Activated T-cell treated with anti-CD3 and anti-CD28 coated beads, Interleukin-2, amount 50 U/mL, for 24 hours (primary cell): ENCODE measurements around the gene MIEF2.

ENCODE experiments used
- DNase-seq: peaks from one replicate; pipeline ENCODE4 v3.0.0-alpha.2; 2020
- H3K27ac Mint-ChIP-seq: 2 replicates; pipeline ENCODE4 v1.8.0; 2020; ENCODE audit warnings: mild to moderate bottlenecking, mixed read lengths
- H3K27me3 Mint-ChIP-seq: 2 replicates; pipeline ENCODE4 v1.8.0; 2020; ENCODE audit warnings: mixed read lengths
- H3K36me3 Mint-ChIP-seq: 2 replicates; pipeline ENCODE4 v1.8.0; 2020; ENCODE audit warnings: low read depth, mixed read lengths
- H3K4me1 Mint-ChIP-seq: 2 replicates; pipeline ENCODE4 v1.8.0; 2020; ENCODE audit warnings: low read depth, mixed read lengths
- H3K4me3 Mint-ChIP-seq: 2 replicates; pipeline ENCODE4 v1.8.0; 2020; ENCODE audit warnings: mild to moderate bottlenecking, moderate library complexity, mixed read lengths
- H3K9me3 Mint-ChIP-seq: 2 replicates; pipeline ENCODE4 v1.8.0; 2020; ENCODE audit warnings: mixed read lengths

Gene MIEF2

GRCh38 chr17:18257268-18257981, 3.0 kb upstream of the MIEF2 start:
- peaks cover 51% of the 10 kb centered on the region for H3K36me3 Mint-ChIP-seq
- peak; percentile 42 for DNase-seq
- peaks cover 42% of the 10 kb centered on the region for H3K4me1 Mint-ChIP-seq
- H3K9me3 Mint-ChIP-seq: no peaks in the 10 kb centered on the region
- H3K27ac Mint-ChIP-seq: peak overlapping the region; percentile 95
- H3K27me3 Mint-ChIP-seq: no peaks in the 10 kb centered on the region
- peak overlapping the region; percentile 98 for H3K4me3 Mint-ChIP-seq

GRCh38 chr17:18257982-18258355, 2.5 kb upstream of the MIEF2 start:
- no peaks in the 10 kb centered on the region for H3K9me3 Mint-ChIP-seq
- peak overlapping the region; percentile 98 for H3K4me3 Mint-ChIP-seq
- peaks cover 43% of the 10 kb centered on the region for H3K4me1 Mint-ChIP-seq
- peaks cover 46% of the 10 kb centered on the region for H3K36me3 Mint-ChIP-seq
- no peaks in the 10 kb centered on the region for H3K27me3 Mint-ChIP-seq
- DNase-seq: peak; percentile 69
- peak overlapping the region; percentile 95 for H3K27ac Mint-ChIP-seq

DNA sequence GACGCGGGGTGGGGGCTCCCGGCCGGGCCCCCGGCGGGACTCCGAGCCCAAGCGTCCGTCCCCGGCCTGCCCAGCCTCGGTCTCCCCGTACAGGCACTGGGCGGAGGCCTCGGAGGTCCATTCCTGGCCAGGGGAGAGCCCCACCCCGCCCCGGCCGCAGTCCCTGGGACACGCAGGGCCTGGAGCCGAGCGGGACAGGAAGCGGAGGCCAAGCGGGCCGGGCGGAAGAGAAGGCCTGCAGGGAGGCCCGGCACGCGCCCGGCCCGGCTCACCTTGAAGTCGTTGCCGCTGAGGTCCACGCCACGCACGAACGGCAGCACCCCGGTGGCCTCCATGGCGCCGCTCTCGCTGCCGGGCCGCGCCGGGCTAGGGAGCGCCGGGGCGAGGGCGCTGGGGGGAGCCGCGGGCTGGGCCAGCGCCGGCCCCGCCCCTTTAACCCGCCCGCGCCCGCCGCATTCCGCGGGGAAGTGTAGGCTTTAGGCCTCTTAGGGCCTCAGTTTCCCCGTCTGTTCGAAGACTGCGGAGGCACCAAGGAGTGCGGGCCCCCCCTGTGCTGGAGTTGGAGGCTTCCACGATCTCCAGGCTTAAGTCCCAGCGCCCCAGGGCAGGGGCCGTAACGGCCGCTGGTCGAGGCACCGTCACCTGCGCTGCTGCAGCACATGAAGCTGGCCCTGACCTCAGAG, 2.0 kb upstream of the MIEF2 start, which contains the start of gene FLII:
TSS of gene FLII (minus strand) at position 383 of the 683 bp plus-strand sequence. CDS start at position 335, 48 bp downstream.
- Mint-ChIP-seq H3K36me3 (peaks cover 44% of the 10 kb centered on the region), H3K27me3 (no peaks in the 10 kb centered on the region)

GRCh38 chr17:18259621-18260331, 686 bp upstream of the MIEF2 start:
- no peaks in the 10 kb centered on the region for H3K27me3 Mint-ChIP-seq
- peak overlapping the region; percentile 89 for H3K27ac Mint-ChIP-seq
- DNase-seq: no peak
- H3K36me3 Mint-ChIP-seq: peaks cover 36% of the 10 kb centered on the region
- H3K9me3 Mint-ChIP-seq: no peaks in the 10 kb centered on the region
- peaks cover 46% of the 10 kb centered on the region for H3K4me1 Mint-ChIP-seq
- peak overlapping the region; percentile 80 for H3K4me3 Mint-ChIP-seq

More for the DNA sequence above, 2.0 kb upstream of the MIEF2 start, which contains the start of gene FLII:
- DNase-seq: peak; percentile 80
- H3K27ac Mint-ChIP-seq: peak within 1 kb of the TSS; percentile 95
- H3K4me1 Mint-ChIP-seq: peaks cover 46% of the 10 kb centered on the region
- H3K9me3 Mint-ChIP-seq: no peaks in the 10 kb centered on the region
- peak within 1 kb of the TSS; percentile 98 for H3K4me3 Mint-ChIP-seq

DNA sequence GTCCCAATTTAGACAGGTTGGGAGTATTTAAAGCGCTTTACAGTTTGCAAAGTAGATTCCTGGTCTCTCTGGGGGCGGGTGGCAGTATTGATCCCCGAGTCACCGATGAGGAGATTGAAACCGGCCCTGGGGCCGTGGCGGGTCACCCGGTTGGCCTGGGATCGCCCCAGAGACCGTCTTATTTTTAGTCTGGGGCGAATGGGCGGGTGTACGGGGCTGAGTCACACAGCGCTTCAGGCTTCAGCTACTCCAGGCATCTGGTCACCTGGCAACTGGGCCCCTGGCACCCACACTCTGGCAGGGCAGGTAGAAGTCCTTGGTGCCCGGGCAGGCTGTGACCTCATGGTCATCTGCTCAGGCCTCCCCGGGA, 669 bp downstream of the MIEF2 start:
- no peak for DNase-seq

DNA sequence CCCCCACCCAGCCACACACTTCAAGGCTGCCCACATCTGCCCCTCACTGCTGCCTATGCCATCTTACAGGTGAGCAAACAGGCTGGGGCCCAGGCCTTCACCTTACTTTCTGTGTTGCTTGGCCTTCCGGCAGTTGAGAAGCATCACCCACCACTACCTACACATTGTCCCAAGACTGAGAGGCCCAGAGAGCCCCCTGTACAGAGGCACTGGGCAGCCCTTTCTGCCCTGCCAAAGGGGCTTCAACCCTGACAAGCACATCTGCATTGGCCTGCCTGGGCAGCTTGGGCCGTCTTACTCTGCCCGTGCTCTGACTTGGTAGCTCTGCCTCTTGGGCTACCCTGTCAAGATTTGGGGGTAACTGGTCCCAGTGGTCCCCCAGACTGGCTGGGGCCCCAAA, 1.2 kb downstream of the MIEF2 start:
- no peaks in the 10 kb centered on the region for H3K27me3 Mint-ChIP-seq
- no peaks in the 10 kb centered on the region for H3K9me3 Mint-ChIP-seq
- H3K4me1 Mint-ChIP-seq: peaks cover 42% of the 10 kb centered on the region
- peaks cover 26% of the 10 kb centered on the region for H3K36me3 Mint-ChIP-seq
- H3K4me3 Mint-ChIP-seq: peak overlapping the region; percentile 80
- no peak for DNase-seq
- H3K27ac Mint-ChIP-seq: peak overlapping the region; percentile 89

More for the DNA sequence above, 669 bp downstream of the MIEF2 start:
- peaks cover 42% of the 10 kb centered on the region for H3K4me1 Mint-ChIP-seq
- H3K27me3 Mint-ChIP-seq: no peaks in the 10 kb centered on the region
- H3K9me3 Mint-ChIP-seq: no peaks in the 10 kb centered on the region
- peaks cover 32% of the 10 kb centered on the region for H3K36me3 Mint-ChIP-seq
- H3K4me3 Mint-ChIP-seq: peak overlapping the region; percentile 80
- peak overlapping the region; percentile 89 for H3K27ac Mint-ChIP-seq

DNA sequence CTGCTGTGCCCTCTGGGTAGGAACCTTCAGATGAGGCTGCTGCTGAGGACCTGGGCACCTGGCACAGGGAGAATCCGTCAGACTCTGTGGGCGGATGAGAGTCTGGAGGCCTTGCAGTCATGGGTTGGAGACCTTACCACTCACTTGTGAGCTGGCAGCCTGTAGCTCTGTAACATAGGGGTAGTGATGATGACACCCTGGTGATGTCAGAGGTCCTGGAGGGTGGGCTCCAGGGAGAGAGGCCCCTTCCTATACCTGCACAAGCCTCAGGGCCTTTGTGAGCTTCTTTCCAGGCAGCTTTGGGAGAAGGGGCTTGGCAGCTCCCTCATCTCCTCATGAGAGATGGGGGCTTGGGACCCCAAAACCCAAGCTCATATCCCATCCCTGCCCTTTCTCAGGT, 1.6 kb downstream of the MIEF2 start:
- no peak for DNase-seq
- H3K27me3 Mint-ChIP-seq: no peaks in the 10 kb centered on the region

GRCh38 chr17:18262641-18263040, 2.2 kb downstream of the MIEF2 start:
- Mint-ChIP-seq H3K4me3 (no peak overlapping the region), H3K9me3 (no peaks in the 10 kb centered on the region), H3K27me3 (no peaks in the 10 kb centered on the region), H3K4me1 (peaks cover 37% of the 10 kb centered on the region), H3K36me3 (peaks cover 21% of the 10 kb centered on the region), H3K27ac (no peak overlapping the region)
- DNase-seq: no peak

More for the DNA sequence above, 1.6 kb downstream of the MIEF2 start:
- H3K36me3 Mint-ChIP-seq: peaks cover 22% of the 10 kb centered on the region
- H3K9me3 Mint-ChIP-seq: no peaks in the 10 kb centered on the region
- H3K4me1 Mint-ChIP-seq: peaks cover 39% of the 10 kb centered on the region
- peak overlapping the region; percentile 40 for H3K27ac Mint-ChIP-seq
- peak overlapping the region; percentile 80 for H3K4me3 Mint-ChIP-seq

- Mint-ChIP-seq H3K27me3 (no peaks in the 10 kb centered on the region), H3K27ac (no peak overlapping the region), H3K36me3 (peaks cover 18% of the 10 kb centered on the region), H3K4me3 (no peak overlapping the region), H3K9me3 (no peaks in the 10 kb centered on the region), H3K4me1 (peaks cover 39% of the 10 kb centered on the region)
- DNase-seq: no peak
These were observed 3.6 kb downstream of the MIEF2 start for GRCh38 chr17:18263885-18264682.

DNA sequence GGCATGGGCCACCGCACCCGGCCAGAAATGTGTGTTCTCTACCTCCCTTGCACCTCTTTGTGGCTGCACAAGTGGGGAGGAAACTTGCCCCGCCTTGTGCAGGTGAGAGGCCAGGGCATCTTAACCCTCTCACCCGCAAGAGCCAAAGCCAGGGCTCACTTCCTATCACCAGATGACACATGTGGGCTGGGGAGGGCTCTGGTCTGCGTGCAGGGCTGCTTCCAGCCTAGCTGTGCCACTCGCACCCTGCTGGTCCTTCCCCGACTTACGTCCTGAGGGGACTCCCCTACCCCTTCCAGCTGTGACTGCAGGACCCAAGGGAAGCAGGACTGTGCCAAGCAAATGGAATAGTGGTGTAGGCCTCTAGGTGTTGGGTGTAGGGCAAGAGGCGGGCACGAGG, 6.9 kb downstream of the MIEF2 start:
- H3K36me3 Mint-ChIP-seq: peaks cover 37% of the 10 kb centered on the region
- H3K9me3 Mint-ChIP-seq: no peaks in the 10 kb centered on the region
- H3K4me1 Mint-ChIP-seq: peaks cover 20% of the 10 kb centered on the region
- no peaks in the 10 kb centered on the region for H3K27me3 Mint-ChIP-seq
- H3K4me3 Mint-ChIP-seq: no peak overlapping the region
- no peak for DNase-seq
- H3K27ac Mint-ChIP-seq: peak overlapping the region; percentile 9

DNA sequence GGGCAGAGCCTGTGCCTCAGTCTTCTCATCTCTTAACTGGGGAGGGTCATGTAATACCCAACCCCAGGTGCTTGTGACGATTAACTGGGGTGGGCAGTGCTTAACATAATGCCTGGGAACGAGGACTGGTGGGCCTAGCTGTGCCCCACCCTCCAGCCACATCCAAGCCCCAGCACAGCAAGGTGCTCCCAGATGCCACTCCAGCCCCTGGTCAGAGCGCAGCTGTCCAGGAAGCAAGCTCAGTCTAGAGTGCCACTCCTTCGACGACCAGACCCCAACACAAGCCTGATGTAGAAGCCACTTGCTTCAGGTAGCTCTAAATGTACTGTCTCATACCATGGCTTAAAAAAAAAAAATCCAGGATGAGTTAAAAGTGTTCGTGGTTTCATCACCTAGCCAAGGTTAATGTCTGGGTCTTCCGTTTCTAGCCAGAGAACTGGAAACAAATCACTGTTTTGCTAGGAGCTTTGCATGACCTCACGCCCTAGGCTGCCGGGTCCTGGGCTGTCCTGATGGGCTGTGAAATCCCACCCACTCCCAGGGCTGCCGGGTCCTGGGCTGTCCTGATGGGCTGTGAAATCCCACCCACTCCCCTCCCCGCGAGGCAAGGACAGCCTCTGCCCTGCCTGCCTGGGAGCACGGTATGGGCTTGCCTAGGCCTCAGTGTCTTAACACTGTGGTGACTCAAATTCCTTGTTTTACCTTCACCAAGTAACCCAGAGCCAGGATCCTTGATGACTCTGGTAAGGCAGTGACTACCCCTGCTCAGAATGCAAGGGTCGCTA, 7.7 kb downstream of the MIEF2 start:
- Mint-ChIP-seq H3K27ac (peak overlapping the region; percentile 9), H3K4me3 (no peak overlapping the region), H3K9me3 (no peaks in the 10 kb centered on the region), H3K36me3 (peaks cover 43% of the 10 kb centered on the region), H3K27me3 (no peaks in the 10 kb centered on the region), H3K4me1 (peaks cover 17% of the 10 kb centered on the region)
- DNase-seq: no peak

DNA sequence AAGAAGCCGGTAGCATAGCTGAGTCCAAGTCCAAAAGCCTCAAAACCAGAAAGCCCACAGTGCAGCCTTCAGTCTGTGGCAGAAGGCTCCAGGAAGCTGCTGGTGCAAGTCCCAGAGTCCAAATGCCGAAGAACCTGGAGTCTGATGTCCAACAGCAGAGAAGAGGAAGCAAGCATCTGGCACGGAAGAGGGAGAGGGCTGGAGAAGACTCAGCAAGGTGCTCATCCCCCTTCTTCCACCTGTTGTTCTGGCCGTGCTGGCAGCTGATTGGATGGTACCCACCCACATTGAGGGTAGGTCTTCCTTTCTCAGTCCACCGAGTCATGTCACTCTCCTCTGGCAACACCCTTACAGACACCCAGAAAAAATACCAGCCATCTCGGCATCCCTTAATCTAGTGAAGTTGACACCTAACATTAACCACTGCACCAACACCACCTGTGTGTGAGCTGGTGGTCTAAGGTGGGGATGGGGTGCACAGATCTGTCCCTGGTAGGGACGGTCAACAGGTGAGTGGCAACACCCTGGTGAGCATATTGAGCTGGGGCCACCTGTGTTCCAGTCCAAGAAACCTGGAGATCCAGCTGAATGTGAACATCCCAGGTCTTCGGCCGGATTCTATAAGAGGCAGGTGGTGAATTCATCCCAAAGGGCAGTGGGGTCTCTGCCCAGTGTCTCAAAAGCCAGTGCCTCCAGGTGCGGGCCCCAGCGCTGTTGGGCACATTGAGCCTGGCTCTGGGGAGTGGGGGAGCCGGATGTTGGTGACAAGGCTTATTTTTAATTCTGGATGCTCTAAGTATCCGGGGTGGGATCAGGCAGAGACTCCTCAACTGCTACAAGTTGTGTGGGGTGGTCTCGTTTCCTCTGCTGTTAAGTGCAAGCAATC, 9.8 kb downstream of the MIEF2 start:
- DNase-seq: no peak
- Mint-ChIP-seq H3K4me1 (peaks cover 16% of the 10 kb centered on the region), H3K27ac (no peak overlapping the region)

GRCh38 chr17:18277076-18277475, 16.6 kb downstream of the MIEF2 start:
- no peaks in the 10 kb centered on the region for H3K27me3 Mint-ChIP-seq
- no peak for DNase-seq
- peaks cover 90% of the 10 kb centered on the region for H3K36me3 Mint-ChIP-seq
- no peaks in the 10 kb centered on the region for H3K9me3 Mint-ChIP-seq
- H3K4me1 Mint-ChIP-seq: no peaks in the 10 kb centered on the region
- no peak overlapping the region for H3K27ac Mint-ChIP-seq
- H3K4me3 Mint-ChIP-seq: no peak overlapping the region

More for the DNA sequence above, 9.8 kb downstream of the MIEF2 start:
- H3K4me3 Mint-ChIP-seq: no peak overlapping the region
- H3K36me3 Mint-ChIP-seq: peaks cover 49% of the 10 kb centered on the region
- H3K9me3 Mint-ChIP-seq: no peaks in the 10 kb centered on the region
- no peaks in the 10 kb centered on the region for H3K27me3 Mint-ChIP-seq
